Activated B cell treated with CpG ODN at 0.5 μM for 24 hours (primary cell): ENCODE data around the gene SBK1. TPM values are rescaled to one million over a fixed set of nuclear protein-coding genes. Genes with fewer than 3 reads are reported as not detected.
A peak's percentile ranks its signal among the peaks of the same experiment; 100 is the strongest.

ENCODE experiments used
- ATAC-seq: fragments of 200-7000 bp; cut with Tn5 transposase; one replicate; pipeline ENCODE4 v1.10.0; 2021; ENCODE audit warnings: low read depth, mild to moderate bottlenecking, moderate library complexity
- CTCF ChIA-PET: fragments of 350-600 bp; sonication (Branson Sonifier 250); formaldehyde crosslinking; loops from one replicate; lab custom pipeline; 2021; ENCODE audit warnings: antibody characterized with exemption; lab: Charles Lee
- POLR2A ChIA-PET: fragments of 350-600 bp; sonication (Branson Sonifier 250); formaldehyde crosslinking; loops from one replicate; lab custom pipeline; 2021; ENCODE audit warnings: antibody characterized with exemption; lab: Charles Lee
- DNase-seq: peaks from one replicate; pipeline ENCODE4 v3.0.0; 2022
- H3K27ac Mint-ChIP-seq: one replicate; pipeline ENCODE4 v1.8.0; 2020; ENCODE audit warnings: mixed read lengths
- H3K27me3 Mint-ChIP-seq: one replicate; pipeline ENCODE4 v1.8.0; 2021; ENCODE audit warnings: mixed read lengths
- H3K36me3 Mint-ChIP-seq: one replicate; pipeline ENCODE4 v1.8.0; 2021; ENCODE audit warnings: low read depth, mixed read lengths
- H3K4me1 Mint-ChIP-seq: one replicate; pipeline ENCODE4 v1.8.0; 2021; ENCODE audit warnings: mixed read lengths
- H3K4me3 Mint-ChIP-seq: one replicate; pipeline ENCODE4 v1.8.0; 2020; ENCODE audit warnings: mild to moderate bottlenecking, mixed read lengths
- H3K9me3 Mint-ChIP-seq: one replicate; pipeline ENCODE4 v1.8.0; 2020; ENCODE audit warnings: mixed read lengths
- CTCF ChIP-seq: fragments of 200-600 bp; IDR thresholded peaks from one replicate; pipeline ENCODE4 v1.8.0; 2022; ENCODE audit warnings: antibody characterized with exemption, mild to moderate bottlenecking
- intact Hi-C: fragments of 100-400 bp; cut with micrococcal nuclease; formaldehyde crosslinking; loops from one replicate; pipeline ENCODE4 v1.15.1; 2024
- total RNA-seq: library from RNA; stranded (reverse); gene quantifications from 2 replicates; pipeline ENCODE4 v1.2.3, GENCODE V29; 2022

Gene SBK1
- total RNA-seq, 1 donor from 2014 or later: 0.58 TPM

- Mint-ChIP-seq H3K27ac (peak overlapping the region; percentile 53), H3K27me3 (peaks cover 11% of the 10 kb centered on the region), H3K9me3 (no peaks in the 10 kb centered on the region), H3K4me1 (peaks cover 12% of the 10 kb centered on the region), H3K4me3 (peak overlapping the region; percentile 79), H3K36me3 (no peaks in the 10 kb centered on the region)
- no peak for TF ChIP-seq CTCF
- CTCF ChIA-PET: interaction anchor here (1.1 to 1.6 kb wide), 2 partner anchors 24 to 28 kb away, joined by 4 to 5 read pairs; no protein-coding TSS in a partner anchor
- POLR2A ChIA-PET: interaction anchor here (0.6 to 1.5 kb wide), 5 partner anchors 9 to 997 kb away, joined by 3 to 7 read pairs (median 4); partner anchors contain the start of gene CLN3
- intact Hi-C loops: no loop called here
- ATAC-seq (no peak), DNase-seq (peak; percentile 24)
Observed at GRCh38 chr16:28292731-28293600, 641 bp downstream of the SBK1 start.

GRCh38 chr16:28293601-28293960, 1.3 kb downstream of the SBK1 start:
- H3K4me3 Mint-ChIP-seq: no peak overlapping the region
- H3K4me1 Mint-ChIP-seq: peaks cover 12% of the 10 kb centered on the region
- no peaks in the 10 kb centered on the region for H3K36me3 Mint-ChIP-seq
- ATAC-seq (no peak), DNase-seq (no peak)
- ChIA-PET POLR2A (interaction anchor here (1.1 to 1.5 kb wide), 2 partner anchors 8 to 16 kb away, joined by 3 read pairs; no protein-coding TSS in a partner anchor), CTCF (interaction anchor here (1.1 to 1.6 kb wide), 2 partner anchors 23 to 27 kb away, joined by 4 to 5 read pairs; no protein-coding TSS in a partner anchor)
- peaks cover 11% of the 10 kb centered on the region for H3K27me3 Mint-ChIP-seq
- no peak for TF ChIP-seq CTCF
- H3K9me3 Mint-ChIP-seq: no peaks in the 10 kb centered on the region
- intact Hi-C loops: no loop called here
- H3K27ac Mint-ChIP-seq: no peak overlapping the region

GRCh38 chr16:28294201-28294600, 1.9 kb downstream of the SBK1 start:
- intact Hi-C loops: no loop called here
- Mint-ChIP-seq H3K27ac (no peak overlapping the region), H3K4me1 (peaks cover 12% of the 10 kb centered on the region), H3K4me3 (peak overlapping the region; percentile 11), H3K9me3 (no peaks in the 10 kb centered on the region), H3K27me3 (peaks cover 11% of the 10 kb centered on the region), H3K36me3 (no peaks in the 10 kb centered on the region)
- DNase-seq (no peak), ATAC-seq (no peak)
- ChIA-PET POLR2A (no interaction called here), CTCF (no interaction called here)
- no peak for TF ChIP-seq CTCF

- TF ChIP-seq CTCF: no peak
- Mint-ChIP-seq H3K9me3 (no peaks in the 10 kb centered on the region), H3K4me1 (peaks cover 12% of the 10 kb centered on the region), H3K27ac (no peak overlapping the region), H3K27me3 (peaks cover 11% of the 10 kb centered on the region), H3K4me3 (no peak overlapping the region), H3K36me3 (no peaks in the 10 kb centered on the region)
- ATAC-seq: no peak
- ChIA-PET POLR2A (no interaction called here), CTCF (no interaction called here)
- intact Hi-C loops: no loop called here
- no peak for DNase-seq
Observed at GRCh38 chr16:28295276-28295675, 3.0 kb downstream of the SBK1 start.

- no peak for TF ChIP-seq CTCF
- H3K4me3 Mint-ChIP-seq: no peak overlapping the region
- intact Hi-C loops: no loop called here
Observed at GRCh38 chr16:28297308-28297707, 5.0 kb downstream of the SBK1 start.

More at GRCh38 chr16:28297308-28297707, 5.0 kb downstream of the SBK1 start:
- Mint-ChIP-seq H3K9me3 (no peaks in the 10 kb centered on the region), H3K36me3 (no peaks in the 10 kb centered on the region), H3K27ac (no peak overlapping the region), H3K27me3 (peaks cover 11% of the 10 kb centered on the region), H3K4me1 (peaks cover 4% of the 10 kb centered on the region)
- POLR2A ChIA-PET: no interaction called here
- CTCF ChIA-PET: no interaction called here
- ATAC-seq (no peak), DNase-seq (no peak)
